Dedifferentiated amniotic fluid mesenchymal stem cell (primary cell): ENCODE data around the gene UBIAD1.

Experiments used
- DNase-seq: peaks from one replicate; pipeline ENCODE4 v3.0.0-alpha.2; 2016; ENCODE audit errors: extremely low spot score

UBIAD1 gene

GRCh38 chr1:11311816-11312755, 39.1 kb downstream of the UBIAD1 start:
- DNase-seq: no peak

GRCh38 chr1:11314959-11315358, 42.0 kb downstream of the UBIAD1 start:
- no peak for DNase-seq

- no peak for DNase-seq
Measured at GRCh38 chr1:11316701-11317100, 43.7 kb downstream of the UBIAD1 start.

GRCh38 chr1:11318982-11319381, 46.0 kb downstream of the UBIAD1 start:
- DNase-seq: no peak

- no peak for DNase-seq
Measured at GRCh38 chr1:11320153-11320936, 47.3 kb downstream of the UBIAD1 start.

GRCh38 chr1:11321656-11322491, 48.9 kb downstream of the UBIAD1 start:
- DNase-seq: no peak

- DNase-seq: no peak
Measured at GRCh38 chr1:11324567-11325165, 51.7 kb downstream of the UBIAD1 start.

GRCh38 chr1:11326070-11326469, 53.1 kb downstream of the UBIAD1 start:
- DNase-seq: no peak

GRCh38 chr1:11328444-11328843, 55.4 kb downstream of the UBIAD1 start:
- DNase-seq: no peak

GRCh38 chr1:11330411-11330810, 57.4 kb downstream of the UBIAD1 start:
- DNase-seq: no peak

- no peak for DNase-seq
Measured at GRCh38 chr1:11331036-11331944, 58.3 kb downstream of the UBIAD1 start.

- DNase-seq: no peak
Measured at GRCh38 chr1:11331945-11332546, 59.0 kb downstream of the UBIAD1 start.

- DNase-seq: no peak
Measured at GRCh38 chr1:11333631-11334030, 60.6 kb downstream of the UBIAD1 start.

- DNase-seq: no peak
Measured at GRCh38 chr1:11334261-11334804, 61.3 kb downstream of the UBIAD1 start.

GRCh38 chr1:11334821-11335220, 61.8 kb downstream of the UBIAD1 start:
- no peak for DNase-seq

- DNase-seq: no peak
Measured at GRCh38 chr1:11335417-11336056, 62.5 kb downstream of the UBIAD1 start.

- no peak for DNase-seq
Measured at GRCh38 chr1:11337580-11338073, 64.6 kb downstream of the UBIAD1 start.
